Measurements from ENCODE around the gene EXD1. TPM values are rescaled to one million over a fixed set of nuclear protein-coding genes. Genes with fewer than 3 reads are reported as not detected.
"Not testable (repeated sequence)": the region's sequence is repeated elsewhere in the genome, so short reads cannot be mapped to it uniquely, and the experiment has no call there.

EXD1 gene
- polyA plus RNA-seq, 6 donors from 2014 or later, result not detected

GRCh38 chr15:41153733-41154132 lies 76.8 kb downstream of the EXD1 start:
- Mint-ChIP-seq H3K27ac (peak overlapping the region in 1 of 6 donors; percentile 44), H3K9me3 (no peaks in the 10 kb centered on the region), H3K27me3 (no peaks in the 10 kb centered on the region), H3K36me3 (no peaks in the 10 kb centered on the region), H3K4me3 (no peak overlapping the region), H3K4me1 (no peaks in the 10 kb centered on the region)
- ATAC-seq (ENCODE audit: low read depth in 2 of 2), result no peak
- DNase-seq, result no peak

- H3K27me3 Mint-ChIP-seq, result no peaks in the 10 kb centered on the region
- no peak for DNase-seq
- no peak overlapping the region for H3K4me3 Mint-ChIP-seq
- no peaks in the 10 kb centered on the region for H3K9me3 Mint-ChIP-seq
- ATAC-seq (ENCODE audit: low read depth in 2 of 2), result no peak
- no peaks in the 10 kb centered on the region for H3K4me1 Mint-ChIP-seq
- H3K27ac Mint-ChIP-seq, result no peak overlapping the region
- no peaks in the 10 kb centered on the region for H3K36me3 Mint-ChIP-seq
These were observed 79.0 kb downstream of the EXD1 start for GRCh38 chr15:41151451-41152005.

GRCh38 chr15:41150279-41150678 lies 80.3 kb downstream of the EXD1 start:
- H3K27me3 Mint-ChIP-seq, result no peaks in the 10 kb centered on the region
- no peak overlapping the region for H3K27ac Mint-ChIP-seq
- DNase-seq, result no peak
- H3K4me3 Mint-ChIP-seq, result no peak overlapping the region
- no peaks in the 10 kb centered on the region for H3K36me3 Mint-ChIP-seq
- no peaks in the 10 kb centered on the region for H3K4me1 Mint-ChIP-seq
- no peaks in the 10 kb centered on the region for H3K9me3 Mint-ChIP-seq
- ATAC-seq (ENCODE audit: low read depth in 2 of 2), result no peak

- H3K27me3 Mint-ChIP-seq, result no peaks in the 10 kb centered on the region
- no peaks in the 10 kb centered on the region for H3K9me3 Mint-ChIP-seq
- H3K36me3 Mint-ChIP-seq, result no peaks in the 10 kb centered on the region
- no peak for ATAC-seq (ENCODE audit: low read depth in 2 of 2)
- no peaks in the 10 kb centered on the region for H3K4me1 Mint-ChIP-seq
- no peak for DNase-seq
- H3K27ac Mint-ChIP-seq, result no peak overlapping the region
- H3K4me3 Mint-ChIP-seq, result no peak overlapping the region
These were observed 82.5 kb downstream of the EXD1 start for GRCh38 chr15:41148065-41148464.

DNA sequence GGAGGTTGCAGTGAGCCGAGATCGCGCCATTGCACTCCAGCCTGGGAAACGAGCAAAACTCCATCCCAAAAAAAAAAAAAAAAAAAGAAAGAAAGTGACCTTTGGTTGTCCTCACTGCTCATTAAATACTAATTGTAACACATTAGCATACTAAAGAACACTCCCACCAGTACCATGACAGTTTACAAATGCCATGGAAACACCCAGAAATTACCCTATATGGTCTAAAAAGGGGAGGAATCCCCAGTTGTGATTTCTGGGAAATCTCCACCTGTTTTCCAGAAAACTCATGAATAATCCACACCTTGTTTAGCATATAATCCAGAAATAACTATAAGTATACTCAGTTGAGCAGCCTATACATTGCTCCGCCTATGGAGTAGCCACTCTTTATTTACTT lies 90.9 kb downstream of the EXD1 start:
- Mint-ChIP-seq H3K4me1 (no peaks in the 10 kb centered on the region), H3K36me3 (no peaks in the 10 kb centered on the region), H3K9me3 (no peaks in the 10 kb centered on the region), H3K27me3 (no peaks in the 10 kb centered on the region), H3K4me3 (no peak overlapping the region), H3K27ac (no peak overlapping the region)
- DNase-seq (no peak), ATAC-seq (ENCODE audit: low read depth in 2 of 2) (no peak)

DNA sequence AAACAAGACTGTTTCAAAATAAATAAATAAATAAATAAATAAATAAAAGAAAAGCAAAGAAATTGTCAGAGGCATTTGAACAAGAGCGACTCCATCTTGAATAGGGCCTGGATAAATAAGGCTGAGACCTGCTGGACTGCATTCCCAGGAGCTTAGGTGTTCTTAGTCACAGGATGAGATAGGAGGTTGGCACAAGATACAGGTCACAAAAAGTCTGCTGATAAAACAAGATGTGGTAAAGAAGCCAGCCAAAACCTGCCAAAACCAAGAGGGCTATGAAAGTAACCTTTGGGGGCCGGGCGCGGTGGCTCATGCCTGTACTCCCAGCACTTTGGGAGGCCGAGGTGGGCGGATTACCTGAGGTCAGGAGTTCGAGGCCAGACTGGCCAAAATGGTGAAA lies 91.4 kb downstream of the EXD1 start:
- H3K27ac Mint-ChIP-seq; H3K4me1 Mint-ChIP-seq; H3K27me3 Mint-ChIP-seq; DNase-seq; H3K9me3 Mint-ChIP-seq; H3K36me3 Mint-ChIP-seq; ATAC-seq (ENCODE audit: low read depth in 2 of 2); H3K4me3 Mint-ChIP-seq: not testable (repeated sequence)

DNA sequence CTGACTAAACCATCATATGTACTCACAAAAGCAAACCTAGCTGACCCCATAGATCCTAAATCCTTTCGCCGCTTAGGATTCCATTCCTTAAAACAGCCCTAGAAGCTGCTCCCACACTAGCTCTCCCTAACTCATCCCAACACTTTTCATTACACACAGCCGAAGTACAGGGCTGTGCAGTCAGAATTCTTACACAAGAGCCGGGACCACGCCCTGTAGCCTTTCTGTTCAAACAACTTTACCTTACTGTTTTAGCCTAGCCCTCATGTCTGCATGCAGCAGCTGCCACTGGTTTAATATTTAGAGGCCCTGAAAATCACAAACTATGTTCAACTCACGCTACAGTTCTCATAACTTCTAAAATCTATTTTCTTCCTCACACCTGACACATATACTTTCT lies 95.0 kb downstream of the EXD1 start:
- H3K9me3 Mint-ChIP-seq; H3K4me3 Mint-ChIP-seq; H3K36me3 Mint-ChIP-seq; H3K27ac Mint-ChIP-seq; ATAC-seq (ENCODE audit: low read depth in 2 of 2); DNase-seq; H3K4me1 Mint-ChIP-seq: not testable (repeated sequence)
- peaks cover 0 to 19% (median 11%) of the 10 kb centered on the region in 3 donors for H3K27me3 Mint-ChIP-seq

GRCh38 chr15:41133454-41133853 lies 97.1 kb downstream of the EXD1 start:
- no peak overlapping the region for H3K27ac Mint-ChIP-seq
- peaks cover 0 to 14% (median 5%) of the 10 kb centered on the region in 7 donors for H3K9me3 Mint-ChIP-seq
- DNase-seq (no peak), ATAC-seq (ENCODE audit: low read depth in 2 of 2) (no peak)
- peaks cover 0 to 19% (median 11%) of the 10 kb centered on the region in 3 donors for H3K27me3 Mint-ChIP-seq
- H3K36me3 Mint-ChIP-seq, result peaks cover 4 to 9% of the 10 kb centered on the region in 2 donors
- no peak overlapping the region for H3K4me3 Mint-ChIP-seq
- H3K4me1 Mint-ChIP-seq, result no peaks in the 10 kb centered on the region

Other genes with a start within 250 kb of the EXD1 start
- 10 to 100 TPM in 1 of 6 donors, 1 to 10 TPM in 5; 3.4 to 17.1 (median 7.5) TPM for gene INO80, start 114.5 kb downstream of the EXD1 start, polyA plus RNA-seq (ENCODE audit: low read depth in 6 of 6)
- 10 to 100 TPM in 5 of 6 donors, 1 to 10 TPM in 1; 8.9 to 27.0 (median 14.7) TPM for gene CHP1, start 511 bp upstream of the EXD1 start, polyA plus RNA-seq (ENCODE audit: low read depth in 6 of 6)
- 1 to 10 TPM in 4 of 6 donors, under 1 TPM in 1, not detected in 1; 0.96 to 2.2 (median 1.5) TPM for gene OIP5, start 101.8 kb upstream of the EXD1 start, polyA plus RNA-seq (ENCODE audit: low read depth in 6 of 6)
- 1 to 10 TPM in 5 of 6 donors, under 1 TPM in 1; 0.59 to 7.9 (median 6.4) TPM for gene NUSAP1, start 102.1 kb upstream of the EXD1 start, polyA plus RNA-seq (ENCODE audit: low read depth in 6 of 6)
- gene NDUFAF1, start 171.7 kb upstream of the EXD1 start, polyA plus RNA-seq (ENCODE audit: low read depth in 6 of 6), result 10 to 100 TPM; 10.3 to 26.3 (median 19.9) TPM
- gene RTF1, start 186.3 kb upstream of the EXD1 start, polyA plus RNA-seq (ENCODE audit: low read depth in 6 of 6), result 10 to 100 TPM in 5 of 6 donors, 1 to 10 TPM in 1; 7.7 to 26.4 (median 22.0) TPM

Data from naive B cell (primary cell).